ENCODE measurements around the gene RNF34. TPM values are rescaled to one million over a fixed set of nuclear protein-coding genes. Genes with fewer than 3 reads are reported as not detected.

Gene RNF34

Small RNA genes lying within 50 kb of the gene (microRNA-seq; reads per million reads assigned to microRNA genes)
- not detected for gene MIR7107
